ENCODE results near the gene FILIP1L. TPM values are rescaled to one million over a fixed set of nuclear protein-coding genes. Genes with fewer than 3 reads are reported as not detected.

The FILIP1L gene
- total and polyA plus RNA-seq, 2 of the 13 experiments (the other 11 are each of a cell fraction or from before 2014, with no cell fraction given) = 8.1 to 187 TPM

- no TSS peak for BruUV-seq (replicated peaks)
- Histone ChIP-seq H3K4me1 (ENCODE audit: insufficient read depth, low read length) (peaks cover 63% of the 10 kb centered on the region), H3K9ac (ENCODE audit: insufficient read depth, low read depth, low read length) (no peak overlapping the region), H3K27me3 (ENCODE audit: control insufficient read depth in 1 of 2, insufficient read depth in 2 of 2, low read length in 2 of 2) (no peaks in the 10 kb centered on the region), H3K4me3 (replicated peaks in 1 of 3; ENCODE audit: insufficient read depth in 1 of 3, low read depth in 2 of 3, low read length in 3 of 3) (no peak overlapping the region), H3K36me3 (replicated peaks in 1 of 2; ENCODE audit: control insufficient read depth in 1 of 2, insufficient read depth in 2 of 2, low read length in 2 of 2) (no peaks in the 10 kb centered on the region), H3K27ac (ENCODE audit: extremely low read length, insufficient read depth, low read length) (no peak overlapping the region), H2AFZ (ENCODE audit: low read length) (no peak overlapping the region), H3K79me2 (ENCODE audit: insufficient read depth, low read length) (no peaks in the 10 kb centered on the region), H4K20me1 (ENCODE audit: insufficient read depth, low read length) (no peaks in the 10 kb centered on the region), H3K4me2 (ENCODE audit: low read depth, low read length) (no peak overlapping the region), H3K9me3 (ENCODE audit: low read length) (no peaks in the 10 kb centered on the region)
- peak; percentile 25; the same call in 1 of the 3 replicates for ATAC-seq
- POLR2A ChIA-PET = no interaction called here
- CTCF ChIA-PET (ENCODE audit: low intra/inter-chr PET ratio, low total read pairs) = no interaction called here
- peak; percentile 63 for FAIRE-seq
- intact Hi-C loops (cut with micrococcal nuclease; ENCODE audit: unreplicated experiment) (no loop called here), in situ Hi-C loops (cut with HindIII; ENCODE audit: extremely low pct_ligation_motif_present, low pct_unique_long_range_greater_than_20kb) (no loop called here)
- 19% methylated on average over 1 of the region's 1 CpG for WGBS (ENCODE audit: low lambda C conversion rate)
- DNase-seq (ENCODE audit: low spot score) = peak; percentile 63
- TF ChIP-seq CEBPG (CRISPR knock-in tag; IDR thresholded peaks at IDR 0.05) (0 out of 2 replicates have a peak, but pooled peaks have one; percentile 24), PPARG (CRISPR knock-in tag; conservative IDR thresholded peaks at IDR 0.05) (peak; percentile 28; the same call in 1 of the 2 replicates), ZNF207 (IDR thresholded peaks at IDR 0.05; ENCODE audit: borderline replicate concordance) (no peak), FOXP4 (CRISPR knock-in tag; IDR thresholded peaks at IDR 0.05) (peak; percentile 84), AHDC1 (CRISPR knock-in tag; IDR thresholded peaks at IDR 0.05; ENCODE audit: borderline replicate concordance) (peak; percentile 60; the same call in 1 of the 2 replicates), HMG20A (CRISPR knock-in tag; IDR thresholded peaks at IDR 0.05; ENCODE audit: borderline replicate concordance) (peak; percentile 100), NRL (CRISPR knock-in tag; IDR thresholded peaks at IDR 0.05; ENCODE audit: borderline replicate concordance) (no peak), ZNF782 (CRISPR knock-in tag; IDR thresholded peaks at IDR 0.05; ENCODE audit: borderline replicate concordance) (no peak), RBAK (CRISPR knock-in tag; IDR thresholded peaks at IDR 0.05) (no peak), SIX4 (CRISPR knock-in tag; IDR thresholded peaks at IDR 0.05) (0 out of 2 replicates have a peak, but pooled peaks have one; percentile 27), HNRNPH1 (optimal IDR thresholded peaks at IDR 0.05; ENCODE audit: low read depth, low read length) (no peak), RXRA (CRISPR knock-in tag; IDR thresholded peaks at IDR 0.05) (peak; percentile 45; the same call in 1 of the 2 replicates), NR2F1 (CRISPR knock-in tag; IDR thresholded peaks at IDR 0.05) (peak; percentile 56 to 80; a peak in 3 of 4 replicates), RORA (CRISPR knock-in tag; IDR thresholded peaks at IDR 0.05) (no peak), FLYWCH1 (CRISPR knock-in tag; IDR thresholded peaks at IDR 0.05) (no peak), KLF9 (CRISPR knock-in tag; IDR thresholded peaks at IDR 0.05; ENCODE audit: low read depth) (no peak), ZNF101 (CRISPR knock-in tag; IDR thresholded peaks at IDR 0.05; ENCODE audit: borderline replicate concordance, low read depth) (no peak), RFX3 (CRISPR knock-in tag; IDR thresholded peaks at IDR 0.05) (no peak), BORCS8-MEF2B (CRISPR knock-in tag; IDR thresholded peaks at IDR 0.05) (no peak), NFIC (IDR thresholded peaks at IDR 0.05; ENCODE audit: low read length) (peak; percentile 80; the same call in 1 of the 2 replicates)
Measured at GRCh38 chr3:99931059-99931458, 183.2 kb downstream of the FILIP1L start.

Measured in HepG2 (cell line).